Loucy (cell line): ENCODE data around the gene FRS2.
A peak's percentile ranks its signal among the peaks of the same experiment; 100 is the strongest.

ENCODE experiments used
- H2AFZ ChIP-seq: fragments of 200-600 bp; sonication (generic); 2 replicates; pipeline ENCODE4 v1.6.0; 2016; ENCODE audit warnings: antibody characterized with exemption, mild to moderate bottlenecking, low read length, moderate library complexity
- H3F3A ChIP-seq: fragments of 200-600 bp; 2 replicates; pipeline ENCODE4 v1.6.0; 2016; ENCODE audit warnings: antibody characterized with exemption, low read depth, mild to moderate bottlenecking
- H3K27me3 ChIP-seq: fragments of 200-600 bp; sonication (generic); 2 replicates; pipeline ENCODE4 v1.6.1; 2014; ENCODE audit warnings: low read length, mild to moderate bottlenecking; ENCODE audit not compliant: insufficient read depth, poor library complexity, severe bottlenecking
- H3K36me3 ChIP-seq: fragments of 200-600 bp; sonication (generic); 2 replicates; pipeline ENCODE4 v1.6.1; 2016; ENCODE audit warnings: low read length; ENCODE audit not compliant: insufficient read depth
- H3K4me1 ChIP-seq: fragments of 200-600 bp; sonication (generic); 2 replicates; pipeline ENCODE4 v1.5.1; 2014; ENCODE audit warnings: low read length, mild to moderate bottlenecking; ENCODE audit not compliant: insufficient read depth, poor library complexity, severe bottlenecking
- H3K4me2 ChIP-seq: fragments of 200-600 bp; sonication (generic); 2 replicates; pipeline ENCODE4 v1.6.0; 2014; ENCODE audit warnings: antibody characterized with exemption, low read length, low read depth, mild to moderate bottlenecking; ENCODE audit not compliant: poor library complexity, severe bottlenecking
- H3K4me3 ChIP-seq: fragments of 200-600 bp; sonication (generic); 2 replicates; pipeline ENCODE4 v1.5.1; 2014; ENCODE audit warnings: low read length, mild to moderate bottlenecking, mixed read lengths; ENCODE audit not compliant: poor library complexity, severe bottlenecking
- H3K79me2 ChIP-seq: fragments of 200-600 bp; sonication (generic); 2 replicates; pipeline ENCODE4 v1.6.1; 2014; ENCODE audit warnings: low read length; ENCODE audit not compliant: insufficient read depth
- H3K9ac ChIP-seq: fragments of 200-600 bp; sonication (generic); 2 replicates; pipeline ENCODE4 v1.6.0; 2014; ENCODE audit warnings: mild to moderate bottlenecking, low read depth, low read length, moderate library complexity; ENCODE audit not compliant: poor library complexity, severe bottlenecking
- H3K9me2 ChIP-seq: fragments of 200-600 bp; sonication (generic); replicated peaks from 2 replicates; pipeline ENCODE4 v1.6.1; 2016; ENCODE audit warnings: low read depth, low read length, mixed read lengths
- H3K9me3 ChIP-seq: fragments of 200-600 bp; sonication (generic); 2 replicates; pipeline ENCODE4 v1.6.1; 2014; ENCODE audit warnings: mild to moderate bottlenecking, antibody characterized with exemption, low read length, low read depth; ENCODE audit not compliant: insufficient read depth
- H4K20me1 ChIP-seq: fragments of 200-600 bp; sonication (generic); 2 replicates; pipeline ENCODE4 v1.6.0; 2014; ENCODE audit warnings: antibody characterized with exemption, low read length, mild to moderate bottlenecking; ENCODE audit not compliant: insufficient read depth, poor library complexity, severe bottlenecking
- EZH2phosphoT487 ChIP-seq: fragments of 200-600 bp; IDR thresholded peaks from 2 replicates; pipeline ENCODE4 v1.6.1; 2018; ENCODE audit warnings: antibody characterized with exemption, mild to moderate bottlenecking, moderate library complexity, borderline replicate concordance
- TF ChIP-seq, protein P1 (sequence below): fragments of 200-600 bp; sonication (generic); conservative IDR thresholded peaks from 2 replicates; pipeline ENCODE4 v1.5.1; 2014; ENCODE audit warnings: mild to moderate bottlenecking, antibody characterized with exemption, low read length

The FRS2 gene

DNA sequence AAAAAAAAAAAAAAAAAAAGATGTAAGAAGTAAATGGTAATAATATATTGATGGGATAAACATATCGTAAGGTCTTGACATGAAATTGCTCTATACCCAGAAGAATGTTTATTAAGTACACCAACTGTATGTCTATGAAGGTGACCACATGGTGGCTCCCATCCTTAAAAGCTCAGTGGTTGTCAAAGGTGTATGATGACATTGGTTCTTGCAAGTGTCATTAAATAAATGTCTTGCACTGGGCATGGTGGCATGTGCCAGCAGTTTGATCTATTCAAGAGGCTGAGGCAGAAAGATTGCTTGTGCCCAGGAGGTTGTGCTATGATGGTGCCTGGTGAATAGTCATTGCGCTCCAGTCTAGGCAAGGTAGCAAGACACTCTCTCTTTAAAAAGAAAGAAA is 125.5 kb downstream of the FRS2 start:
- Histone ChIP-seq H3K4me1 (peaks cover 4% of the 10 kb centered on the region), H3K36me3 (peaks cover 89% of the 10 kb centered on the region), H3K4me3 (no peak overlapping the region), H3K9ac (no peak overlapping the region), H3K4me2 (no peak overlapping the region), H3K27me3 (no peaks in the 10 kb centered on the region), H3K9me2 (no peaks in the 10 kb centered on the region), H3K9me3 (no peaks in the 10 kb centered on the region), H4K20me1 (peaks cover 40% of the 10 kb centered on the region), H3F3A (no peaks in the 10 kb centered on the region), H3K79me2 (peaks cover 30% of the 10 kb centered on the region), H2AFZ (no peak overlapping the region)
- TF ChIP-seq, protein P1, sequence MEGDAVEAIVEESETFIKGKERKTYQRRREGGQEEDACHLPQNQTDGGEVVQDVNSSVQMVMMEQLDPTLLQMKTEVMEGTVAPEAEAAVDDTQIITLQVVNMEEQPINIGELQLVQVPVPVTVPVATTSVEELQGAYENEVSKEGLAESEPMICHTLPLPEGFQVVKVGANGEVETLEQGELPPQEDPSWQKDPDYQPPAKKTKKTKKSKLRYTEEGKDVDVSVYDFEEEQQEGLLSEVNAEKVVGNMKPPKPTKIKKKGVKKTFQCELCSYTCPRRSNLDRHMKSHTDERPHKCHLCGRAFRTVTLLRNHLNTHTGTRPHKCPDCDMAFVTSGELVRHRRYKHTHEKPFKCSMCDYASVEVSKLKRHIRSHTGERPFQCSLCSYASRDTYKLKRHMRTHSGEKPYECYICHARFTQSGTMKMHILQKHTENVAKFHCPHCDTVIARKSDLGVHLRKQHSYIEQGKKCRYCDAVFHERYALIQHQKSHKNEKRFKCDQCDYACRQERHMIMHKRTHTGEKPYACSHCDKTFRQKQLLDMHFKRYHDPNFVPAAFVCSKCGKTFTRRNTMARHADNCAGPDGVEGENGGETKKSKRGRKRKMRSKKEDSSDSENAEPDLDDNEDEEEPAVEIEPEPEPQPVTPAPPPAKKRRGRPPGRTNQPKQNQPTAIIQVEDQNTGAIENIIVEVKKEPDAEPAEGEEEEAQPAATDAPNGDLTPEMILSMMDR, result 0 out of 2 replicates have a peak, but pooled peaks have one; percentile 20
- TF ChIP-seq EZH2phosphoT487, result no peak

DNA sequence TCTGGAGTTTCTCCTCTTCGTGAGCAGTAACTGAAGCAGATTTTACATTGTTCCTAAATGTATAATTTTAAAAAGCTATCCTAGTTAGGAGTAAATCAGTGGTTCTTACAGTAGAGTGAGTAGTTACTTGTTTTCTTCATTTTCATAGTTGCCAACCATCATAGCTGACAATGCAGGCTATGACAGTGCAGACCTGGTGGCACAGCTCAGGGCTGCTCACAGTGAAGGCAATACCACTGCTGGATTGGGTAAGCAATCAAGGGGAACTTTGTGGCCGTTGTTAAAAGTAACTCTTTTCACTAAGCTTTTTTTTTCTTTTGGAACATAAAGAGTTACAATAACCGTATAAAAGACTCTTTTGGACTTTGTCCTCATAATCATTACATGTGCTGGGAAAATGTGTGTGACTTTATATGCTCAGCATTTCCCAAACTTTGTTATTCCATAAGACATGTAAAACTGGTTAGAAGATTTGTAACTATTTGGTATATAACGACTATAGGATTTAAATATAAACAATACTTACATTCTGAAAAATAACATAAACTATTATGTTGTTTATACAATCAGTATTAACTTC is 128.1 kb downstream of the FRS2 start:
- H3F3A ChIP-seq, result 0 out of 2 replicates have a peak, but pooled peaks cover 4% of the 10 kb centered on the region
- no peak overlapping the region for H3K4me2 ChIP-seq
- TF ChIP-seq, protein P1, result no peak
- H3K36me3 ChIP-seq, result peaks cover 89% of the 10 kb centered on the region
- peaks cover 32% of the 10 kb centered on the region for H4K20me1 ChIP-seq
- H3K9ac ChIP-seq, result no peak overlapping the region
- H3K79me2 ChIP-seq, result peaks cover 17% of the 10 kb centered on the region; the same call in 1 of the 2 replicates
- H3K9me3 ChIP-seq, result no peaks in the 10 kb centered on the region
- no peaks in the 10 kb centered on the region for H3K9me2 ChIP-seq
- H3K27me3 ChIP-seq, result no peaks in the 10 kb centered on the region
- no peak overlapping the region for H2AFZ ChIP-seq
- no peaks in the 10 kb centered on the region for H3K4me1 ChIP-seq
- H3K4me3 ChIP-seq, result no peak overlapping the region

GRCh38 chr12:69600804-69601203 is 130.6 kb downstream of the FRS2 start:
- no peak for TF ChIP-seq EZH2phosphoT487
- TF ChIP-seq, protein P1, result no peak
- no peak overlapping the region for H3K9ac ChIP-seq
- H2AFZ ChIP-seq, result no peak overlapping the region
- no peaks in the 10 kb centered on the region for H3K4me1 ChIP-seq
- H3K4me2 ChIP-seq, result no peak overlapping the region
- no peaks in the 10 kb centered on the region for H3K27me3 ChIP-seq
- 0 out of 2 replicates have a peak, but pooled peaks cover 4% of the 10 kb centered on the region for H3F3A ChIP-seq
- peaks cover 19% of the 10 kb centered on the region for H4K20me1 ChIP-seq
- H3K36me3 ChIP-seq, result peaks cover 72% of the 10 kb centered on the region
- H3K79me2 ChIP-seq, result no peaks in the 10 kb centered on the region
- no peak overlapping the region for H3K4me3 ChIP-seq
- no peaks in the 10 kb centered on the region for H3K9me3 ChIP-seq
- no peaks in the 10 kb centered on the region for H3K9me2 ChIP-seq
